ENCODE measurements around the gene SCGN.

Gene SCGN

DNA sequence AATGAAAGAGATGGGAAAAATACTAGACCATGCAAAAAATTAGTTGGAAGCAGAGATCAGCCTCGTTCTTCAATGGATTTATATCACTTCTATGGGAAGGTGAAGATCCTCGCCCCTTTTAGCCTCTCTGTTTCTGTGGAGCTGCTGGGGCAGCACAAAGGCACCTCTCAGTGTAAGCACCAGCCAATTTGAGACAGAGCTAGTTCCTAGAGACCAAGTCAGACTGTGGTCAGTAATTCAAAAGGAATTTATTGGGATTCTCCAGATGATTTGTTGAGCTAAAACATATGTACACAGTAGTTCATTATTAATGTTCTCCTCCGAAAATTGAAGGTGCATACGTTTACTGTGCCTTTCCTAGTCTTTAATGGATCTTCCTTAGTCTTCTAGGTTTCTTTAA lies 42.4 kb downstream of the SCGN start:
- TF ChIP-seq, protein P1, sequence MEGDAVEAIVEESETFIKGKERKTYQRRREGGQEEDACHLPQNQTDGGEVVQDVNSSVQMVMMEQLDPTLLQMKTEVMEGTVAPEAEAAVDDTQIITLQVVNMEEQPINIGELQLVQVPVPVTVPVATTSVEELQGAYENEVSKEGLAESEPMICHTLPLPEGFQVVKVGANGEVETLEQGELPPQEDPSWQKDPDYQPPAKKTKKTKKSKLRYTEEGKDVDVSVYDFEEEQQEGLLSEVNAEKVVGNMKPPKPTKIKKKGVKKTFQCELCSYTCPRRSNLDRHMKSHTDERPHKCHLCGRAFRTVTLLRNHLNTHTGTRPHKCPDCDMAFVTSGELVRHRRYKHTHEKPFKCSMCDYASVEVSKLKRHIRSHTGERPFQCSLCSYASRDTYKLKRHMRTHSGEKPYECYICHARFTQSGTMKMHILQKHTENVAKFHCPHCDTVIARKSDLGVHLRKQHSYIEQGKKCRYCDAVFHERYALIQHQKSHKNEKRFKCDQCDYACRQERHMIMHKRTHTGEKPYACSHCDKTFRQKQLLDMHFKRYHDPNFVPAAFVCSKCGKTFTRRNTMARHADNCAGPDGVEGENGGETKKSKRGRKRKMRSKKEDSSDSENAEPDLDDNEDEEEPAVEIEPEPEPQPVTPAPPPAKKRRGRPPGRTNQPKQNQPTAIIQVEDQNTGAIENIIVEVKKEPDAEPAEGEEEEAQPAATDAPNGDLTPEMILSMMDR (IDR thresholded peaks at IDR 0.05; ENCODE audit: insufficient read depth, low read length, poor library complexity, severe bottlenecking): no peak
- H3K27me3 ChIP-seq (replicated peaks; ENCODE audit: control insufficient read depth, insufficient read depth, low read length): no peaks in the 10 kb centered on the region; the same call in 1 of the 2 replicates
- no peak overlapping the region for H3K4me3 ChIP-seq (replicated peaks; ENCODE audit: low read depth, low read length)
- no peaks in the 10 kb centered on the region for H3K36me3 ChIP-seq (ENCODE audit: control insufficient read depth, insufficient read depth, low read length)
- DNase-seq (ENCODE audit: extremely low read depth, insufficient read length): no peak

DNA sequence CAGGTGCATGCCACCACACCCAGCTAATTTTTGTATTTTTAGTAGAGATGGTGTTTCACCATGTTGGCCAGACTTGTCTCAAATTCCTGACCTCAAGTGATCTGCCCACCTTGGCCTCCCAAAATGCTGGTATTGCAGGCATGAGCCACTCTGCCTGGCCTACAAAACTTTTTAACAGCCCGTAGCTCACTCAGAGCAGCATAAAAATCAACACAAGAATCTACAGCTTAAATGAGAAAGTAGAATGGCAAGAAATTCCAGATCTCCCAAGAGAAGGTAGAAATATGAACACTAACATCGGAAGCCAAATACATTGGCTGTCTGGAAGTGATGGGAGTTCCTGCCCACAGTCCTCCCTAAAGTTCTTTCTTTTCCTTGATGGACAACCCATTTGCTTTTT lies 43.7 kb downstream of the SCGN start:
- H3K27me3 ChIP-seq (replicated peaks; ENCODE audit: control insufficient read depth, insufficient read depth, low read length): no peaks in the 10 kb centered on the region; the same call in 1 of the 2 replicates
- TF ChIP-seq, protein P1 (IDR thresholded peaks at IDR 0.05; ENCODE audit: insufficient read depth, low read length, poor library complexity, severe bottlenecking): no peak

DNA sequence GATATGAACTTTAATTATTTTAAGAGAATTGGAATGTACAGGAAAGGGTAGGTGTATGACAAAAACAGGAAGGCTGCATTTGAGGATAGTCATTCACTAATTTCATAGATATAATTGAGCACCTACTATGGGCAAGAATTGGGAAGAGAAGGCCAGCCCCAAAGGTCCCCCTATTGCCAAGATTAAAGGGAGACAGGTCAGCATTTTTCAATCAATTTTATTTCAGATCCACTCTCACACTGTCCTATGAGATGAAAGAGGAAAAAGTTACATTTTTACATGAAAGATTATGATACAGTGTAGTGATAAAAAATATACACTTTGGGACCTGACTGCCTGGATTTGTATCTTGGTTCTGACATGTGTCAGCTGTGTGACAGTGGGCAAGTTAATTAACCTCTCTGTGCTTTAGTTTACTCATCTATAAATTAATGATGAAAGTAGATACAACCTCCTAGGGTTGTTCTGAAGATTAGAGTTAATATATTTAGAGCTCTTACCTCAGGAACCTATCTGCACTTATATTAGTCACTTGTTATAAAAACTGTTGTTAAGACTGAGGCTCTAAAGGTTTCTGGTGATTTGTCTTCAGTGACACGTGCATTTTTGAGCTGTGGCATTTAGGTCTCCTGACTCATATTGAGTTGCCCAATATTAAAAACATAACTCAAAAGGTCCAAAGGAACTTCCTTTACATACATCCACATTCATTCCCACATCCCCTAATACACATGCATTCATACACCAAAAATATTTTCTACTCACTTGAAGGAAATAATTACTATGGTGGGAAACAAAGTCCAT lies 45.7 kb downstream of the SCGN start:
- no peak for DNase-seq (ENCODE audit: extremely low read depth, insufficient read length)
- Histone ChIP-seq H3K36me3 (ENCODE audit: control insufficient read depth, insufficient read depth, low read length) (no peaks in the 10 kb centered on the region), H3K27me3 (replicated peaks; ENCODE audit: control insufficient read depth, insufficient read depth, low read length) (no peaks in the 10 kb centered on the region; the same call in 1 of the 2 replicates), H3K4me3 (replicated peaks; ENCODE audit: low read depth, low read length) (no peak overlapping the region)
- TF ChIP-seq, protein P1 (IDR thresholded peaks at IDR 0.05; ENCODE audit: insufficient read depth, low read length, poor library complexity, severe bottlenecking): no peak

More for the DNA sequence above, 43.7 kb downstream of the SCGN start:
- DNase-seq (ENCODE audit: extremely low read depth, insufficient read length): no peak
- Histone ChIP-seq H3K36me3 (ENCODE audit: control insufficient read depth, insufficient read depth, low read length) (no peaks in the 10 kb centered on the region), H3K4me3 (replicated peaks; ENCODE audit: low read depth, low read length) (no peak overlapping the region)

DNA sequence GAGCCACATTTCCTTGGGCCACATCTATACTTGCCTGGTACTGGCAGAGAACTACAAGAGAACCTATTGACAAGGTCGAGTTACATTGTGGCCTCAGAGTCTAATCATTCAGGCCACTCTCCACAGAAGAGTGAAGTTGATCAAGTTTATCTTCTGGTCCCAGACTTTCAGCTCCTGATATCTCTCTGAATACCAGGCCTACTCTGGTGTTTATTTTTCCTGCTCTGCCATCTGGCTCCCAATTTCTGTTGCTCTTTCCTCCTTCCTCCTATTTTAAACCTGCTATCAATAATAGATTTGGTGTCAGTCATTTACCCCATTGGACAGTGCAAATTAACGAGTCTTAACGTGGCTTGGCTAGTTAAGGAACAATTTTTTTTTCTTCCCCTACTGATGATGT lies 46.6 kb downstream of the SCGN start:
- no peak for DNase-seq (ENCODE audit: extremely low read depth, insufficient read length)
- TF ChIP-seq, protein P1 (IDR thresholded peaks at IDR 0.05; ENCODE audit: insufficient read depth, low read length, poor library complexity, severe bottlenecking): no peak
- Histone ChIP-seq H3K4me3 (replicated peaks; ENCODE audit: low read depth, low read length) (no peak overlapping the region), H3K36me3 (ENCODE audit: control insufficient read depth, insufficient read depth, low read length) (no peaks in the 10 kb centered on the region), H3K27me3 (replicated peaks; ENCODE audit: control insufficient read depth, insufficient read depth, low read length) (no peaks in the 10 kb centered on the region; the same call in 1 of the 2 replicates)

DNA sequence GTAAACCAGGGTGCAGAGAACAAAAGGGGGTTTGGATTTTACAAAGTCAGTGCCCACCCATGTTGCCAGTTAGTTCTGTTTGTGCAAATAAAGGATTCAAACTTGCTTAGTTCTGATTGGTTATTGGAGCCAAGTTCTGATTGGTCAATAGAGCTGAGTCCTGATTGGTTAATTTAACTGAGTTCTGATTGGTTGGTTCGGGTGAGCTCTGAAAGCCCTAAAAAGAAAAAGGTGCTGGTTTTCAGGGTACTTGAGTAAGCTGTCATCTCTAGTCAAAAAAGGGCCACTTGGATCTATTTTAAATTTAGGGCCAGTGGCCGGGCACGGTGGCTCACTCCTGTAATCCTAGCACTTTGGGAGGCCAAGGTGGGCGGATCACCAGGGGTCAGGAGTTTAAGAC lies 47.6 kb downstream of the SCGN start:
- TF ChIP-seq, protein P1 (IDR thresholded peaks at IDR 0.05; ENCODE audit: insufficient read depth, low read length, poor library complexity, severe bottlenecking): no peak
- no peak overlapping the region for H3K4me3 ChIP-seq (replicated peaks; ENCODE audit: low read depth, low read length)
- no peaks in the 10 kb centered on the region; the same call in 1 of the 2 replicates for H3K27me3 ChIP-seq (replicated peaks; ENCODE audit: control insufficient read depth, insufficient read depth, low read length)
- H3K36me3 ChIP-seq (ENCODE audit: control insufficient read depth, insufficient read depth, low read length): no peaks in the 10 kb centered on the region
- DNase-seq (ENCODE audit: extremely low read depth, insufficient read length): no peak

Measured in GM06990 (cell line).